Spleen (tissue), 11 donors: Measurements from ENCODE around the gene SF3B4. TPM values are rescaled to one million over a fixed set of nuclear protein-coding genes. Genes with fewer than 3 reads are reported as not detected.
"Not testable (repeated sequence)": the region's sequence is repeated elsewhere in the genome, so short reads cannot be mapped to it uniquely, and the experiment has no call there.

ENCODE experiments used
- DNase-seq: peaks from one replicate; pipeline ENCODE4 v3.0.0-alpha.2; 2020
- H3K27ac ChIP-seq, 8 donors: fragments of 200-600 bp; sonication (generic) in 7 of 8; 1 replicate in 4 of 8; 2 replicates in 4 of 8; pipeline versions ENCODE4 v1.5.0 to v1.8.0; 2016 to 2021; ENCODE audit warnings: inconsistent platforms in 4 of 8, mild to moderate bottlenecking in 4 of 8, moderate library complexity in 1 of 8
- H3K27me3 ChIP-seq, 7 donors: fragments of 200-600 bp; sonication (generic) in 6 of 7; replicated peaks in 1 of 7; 1 replicate in 4 of 7; 2 replicates in 3 of 7; pipeline versions ENCODE4 v1.5.0 to v1.8.0; 2016 to 2021; ENCODE audit warnings: inconsistent platforms in 3 of 7, mild to moderate bottlenecking in 1 of 7
- H3K36me3 ChIP-seq, 6 donors: fragments of 200-600 bp; sonication (generic) in 5 of 6; 1 replicate in 4 of 6; 2 replicates in 2 of 6; pipeline versions ENCODE4 v1.5.0 to v1.8.0; 2016 to 2021; ENCODE audit warnings: inconsistent platforms in 2 of 6
- H3K4me1 ChIP-seq, 6 donors: fragments of 200-600 bp; sonication (generic) in 5 of 6; 1 replicate in 3 of 6; 2 replicates in 3 of 6; pipeline versions ENCODE4 v1.5.0 to v1.8.0; 2016 to 2021; ENCODE audit warnings: inconsistent platforms in 3 of 6
- H3K4me3 ChIP-seq, 8 donors: fragments of 200-600 bp; sonication (generic) in 7 of 8; 1 replicate in 4 of 8; 2 replicates in 4 of 8; pipeline versions ENCODE4 v1.5.0 to v1.8.0; 2016 to 2021; ENCODE audit warnings: inconsistent platforms in 4 of 8, mild to moderate bottlenecking in 4 of 8, moderate library complexity in 2 of 8
- H3K9me3 ChIP-seq, 8 donors: fragments of 200-600 bp; sonication (generic) in 7 of 8; 1 replicate in 4 of 8; 2 replicates in 4 of 8; pipeline versions ENCODE4 v1.5.0 to v1.8.0; 2016 to 2021; ENCODE audit warnings: inconsistent platforms in 4 of 8
- POLR2A ChIP-seq, 3 donors: fragments of 450-650 bp; IDR thresholded peaks; one replicate each; pipeline ENCODE4 v1.5.1; 2017; ENCODE audit warnings: antibody characterized with exemption in 3 of 3, mild to moderate bottlenecking in 1 of 3
- POLR2AphosphoS5 ChIP-seq, 3 donors: sonication (generic); formaldehyde crosslinking; IDR thresholded peaks; one replicate each; pipeline ENCODE4 v1.5.1; 2017; ENCODE audit warnings: antibody characterized with exemption in 3 of 3
- WGBS, 5 donors: extraction: QIAGEN DNeasy Blood & Tissue Kit in 3 of 5; methylation state at CpG; one replicate each; pipeline versions ENCODE4 v1.1.5 to v1.1.7; 2013 to 2018; 5-methylcytosine and 5-hydroxymethylcytosine counted together
- intact Hi-C: fragments of 100-400 bp; cut with DNase I; formaldehyde crosslinking; loops from one replicate; pipeline ENCODE4 v1.15.0; 2023; ENCODE audit warnings: low total_unique reads
- polyA plus RNA-seq, 3 donors: library from polyadenylated mRNA; stranded (reverse); fragments of 200-250 nt; gene quantifications; one replicate each; pipeline ENCODE4 v1.2.1, GENCODE V29; 2013
- total RNA-seq, 7 donors: library from RNA; depleted of rRNA in 3 of 7; stranded (reverse); fragments of >200 nt in 3 of 7; fragmentation: NEBNext Ultra II Directional in 4 of 7; extraction: Animal tissue kit (Norgen Biotek cat#: 25700) in 4 of 7; gene quantifications; one replicate each; pipeline versions ENCODE4 v1.1.0 to v1.2.1, GENCODE V29; 2016 to 2021
- TF ChIP-seq, protein P1 (sequence below), 11 experiments: fragments of 200-600 bp in 7 of 11; fragments of 450-650 bp in 4 of 11; sonication (generic) in 4 of 11; IDR thresholded peaks in 8 of 11; conservative IDR thresholded peaks in 3 of 11; 1 replicate in 7 of 11; 2 replicates in 4 of 11; pipeline versions ENCODE4 v1.4.0 to v1.8.0; 2016 to 2021; ENCODE audit warnings: antibody characterized with exemption in 11 of 11, inconsistent platforms in 4 of 11, mild to moderate bottlenecking in 1 of 11
- donor health status: healthy with polysubstance abuse.
- donor health status: DM: no; HTN: no; CAD: no; lungs with moderate emphysema.
- donor health status: DM: no; HTN: no; CAD: no.
- donor health status: Bipolar disorder and iron deficiency.
- donor health status: healthy.
- donor health status: DM: no; HTN: no; CAD: no.
- donor health status: DM: yes; HTN: yes; CAD: no.

The SF3B4 gene
- total and polyA plus RNA-seq, 10 donors = 17.6 to 43.8 (median 28.5) TPM

DNA sequence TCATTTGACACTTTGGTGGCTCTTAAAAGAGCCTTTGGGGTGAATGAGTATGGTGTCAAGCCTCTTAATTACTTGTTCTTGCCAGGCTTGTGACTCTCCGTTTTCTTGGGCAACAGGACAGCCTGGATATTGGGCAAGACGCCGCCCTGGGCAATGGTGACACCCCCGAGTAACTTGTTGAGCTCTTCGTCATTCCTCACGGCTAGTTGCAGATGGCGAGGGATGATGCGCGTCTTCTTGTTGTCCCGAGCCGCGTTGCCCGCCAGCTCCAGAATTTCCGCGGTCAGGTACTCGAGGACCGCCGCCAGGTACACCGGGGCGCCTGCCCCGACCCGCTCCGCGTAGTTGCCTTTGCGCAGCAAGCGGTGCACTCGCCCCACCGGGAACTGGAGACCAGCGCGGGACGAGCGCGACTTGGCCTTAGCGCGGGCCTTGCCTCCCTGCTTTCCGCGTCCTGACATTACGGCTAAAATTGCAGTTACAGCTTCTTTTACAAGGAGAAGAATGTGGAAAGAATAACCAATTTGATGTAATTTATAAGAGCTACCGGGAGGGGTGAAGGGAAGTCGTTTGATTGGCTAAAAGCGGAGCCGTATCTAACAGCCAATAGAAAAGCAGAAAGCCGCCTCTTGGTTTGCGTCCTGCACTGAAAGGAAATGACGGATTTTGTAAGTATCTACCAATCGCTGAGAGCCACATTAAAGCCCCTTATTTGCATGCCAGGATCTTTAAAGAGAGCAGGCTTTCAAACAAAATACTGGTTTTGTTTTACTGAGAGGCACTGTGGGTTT lies 40.0 kb downstream of the SF3B4 start:
- peaks cover 12 to 35% (median 25%) of the 10 kb centered on the region in 6 donors for H3K4me1 ChIP-seq
- no peaks in the 10 kb centered on the region for H3K27me3 ChIP-seq
- H3K27ac ChIP-seq = peak overlapping the region; percentile 98 to 100 (median 100)
- no peaks in the 10 kb centered on the region for H3K36me3 ChIP-seq
- H3K4me3 ChIP-seq = peak overlapping the region; percentile 23 to 71 (median 44)
- H3K9me3 ChIP-seq = no peaks in the 10 kb centered on the region
- TF ChIP-seq, protein P1, sequence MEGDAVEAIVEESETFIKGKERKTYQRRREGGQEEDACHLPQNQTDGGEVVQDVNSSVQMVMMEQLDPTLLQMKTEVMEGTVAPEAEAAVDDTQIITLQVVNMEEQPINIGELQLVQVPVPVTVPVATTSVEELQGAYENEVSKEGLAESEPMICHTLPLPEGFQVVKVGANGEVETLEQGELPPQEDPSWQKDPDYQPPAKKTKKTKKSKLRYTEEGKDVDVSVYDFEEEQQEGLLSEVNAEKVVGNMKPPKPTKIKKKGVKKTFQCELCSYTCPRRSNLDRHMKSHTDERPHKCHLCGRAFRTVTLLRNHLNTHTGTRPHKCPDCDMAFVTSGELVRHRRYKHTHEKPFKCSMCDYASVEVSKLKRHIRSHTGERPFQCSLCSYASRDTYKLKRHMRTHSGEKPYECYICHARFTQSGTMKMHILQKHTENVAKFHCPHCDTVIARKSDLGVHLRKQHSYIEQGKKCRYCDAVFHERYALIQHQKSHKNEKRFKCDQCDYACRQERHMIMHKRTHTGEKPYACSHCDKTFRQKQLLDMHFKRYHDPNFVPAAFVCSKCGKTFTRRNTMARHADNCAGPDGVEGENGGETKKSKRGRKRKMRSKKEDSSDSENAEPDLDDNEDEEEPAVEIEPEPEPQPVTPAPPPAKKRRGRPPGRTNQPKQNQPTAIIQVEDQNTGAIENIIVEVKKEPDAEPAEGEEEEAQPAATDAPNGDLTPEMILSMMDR (IDR thresholded peaks at IDR 0.05 in 8 of 11, conservative IDR thresholded peaks at IDR 0.05 in 3 of 11) = peak in 2 of 11 experiments; percentile 24 to 29
- TF ChIP-seq POLR2A (IDR thresholded peaks at IDR 0.05) (peak; percentile 84 to 96 (median 94)), POLR2AphosphoS5 (IDR thresholded peaks at IDR 0.05) (peak; percentile 100)
- intact Hi-C loops = no loop called here
- 0 to 1% (median 0%) methylated on average over 38 to 46 of the region's 46 CpGs for WGBS, 5 donors
- DNase-seq = peak; percentile 96

DNA sequence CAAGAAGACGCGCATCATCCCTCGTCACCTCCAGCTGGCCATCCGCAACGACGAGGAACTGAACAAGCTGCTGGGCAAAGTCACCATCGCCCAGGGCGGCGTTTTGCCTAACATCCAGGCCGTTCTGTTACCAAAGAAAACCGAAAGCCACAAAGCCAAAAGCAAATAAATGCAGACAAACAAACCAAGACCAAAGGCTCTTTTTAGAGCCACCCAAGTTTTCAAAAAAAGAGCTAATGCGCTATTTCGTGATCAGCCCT lies 40.5 kb downstream of the SF3B4 start:
- Histone ChIP-seq H3K4me3 (peak overlapping the region; percentile 23 to 71 (median 44)), H3K27ac (peak overlapping the region; percentile 98 to 100 (median 100)), H3K4me1 (peaks cover 12 to 35% (median 25%) of the 10 kb centered on the region in 6 donors)
- WGBS, 5 donors = 0 to 1% (median 1%) methylated on average over 12 to 13 of the region's 13 CpGs
- peak in 1 of 3 donors; percentile 27 for TF ChIP-seq POLR2A (IDR thresholded peaks at IDR 0.05)
- H3K36me3 ChIP-seq, H3K9me3 ChIP-seq, intact Hi-C loops, DNase-seq, H3K27me3 ChIP-seq: not testable (repeated sequence)

DNA sequence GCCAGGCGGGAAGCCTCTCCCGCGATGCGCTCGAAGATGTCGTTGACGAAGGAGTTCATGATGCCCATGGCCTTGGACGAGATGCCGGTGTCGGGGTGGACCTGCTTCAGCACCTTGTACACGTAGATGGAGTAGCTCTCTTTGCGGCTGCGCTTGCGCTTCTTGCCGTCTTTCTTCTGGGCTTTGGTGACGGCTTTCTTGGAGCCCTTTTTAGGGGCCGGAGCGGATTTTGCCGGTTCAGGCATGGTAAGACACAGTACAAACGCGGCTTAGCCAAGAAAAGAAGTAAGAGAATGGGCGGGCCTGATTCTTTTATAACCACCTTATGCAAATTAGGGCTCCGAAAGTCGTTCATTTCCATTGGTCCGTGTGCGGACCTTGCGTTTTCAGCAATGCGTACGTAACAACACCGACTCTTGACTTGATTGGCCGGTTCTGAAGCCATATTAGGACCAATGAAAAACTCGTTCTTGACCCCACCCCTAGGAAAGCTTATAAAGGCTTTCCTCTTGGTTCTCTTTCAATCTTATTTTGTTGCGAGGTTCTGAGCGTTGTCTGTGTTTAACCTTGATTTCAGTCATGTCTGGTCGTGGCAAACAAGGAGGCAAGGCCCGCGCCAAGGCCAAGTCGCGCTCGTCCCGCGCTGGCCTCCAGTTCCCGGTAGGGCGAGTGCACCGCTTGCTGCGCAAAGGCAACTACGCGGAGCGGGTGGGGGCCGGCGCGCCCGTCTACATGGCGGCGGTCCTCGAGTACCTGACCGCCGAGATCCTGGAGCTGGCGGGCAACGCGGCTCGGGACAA lies 41.0 kb downstream of the SF3B4 start:
- Histone ChIP-seq H3K4me1 (peaks cover 12 to 35% (median 25%) of the 10 kb centered on the region in 6 donors), H3K27ac (peak overlapping the region; percentile 98 to 100 (median 100)), H3K27me3 (no peaks in the 10 kb centered on the region), H3K4me3 (peak overlapping the region; percentile 40 to 71 (median 54)), H3K9me3 (no peaks in the 10 kb centered on the region), H3K36me3 (no peaks in the 10 kb centered on the region)
- intact Hi-C loops = no loop called here
- DNase-seq = peak; percentile 97
- TF ChIP-seq POLR2AphosphoS5 (IDR thresholded peaks at IDR 0.05) = peak; percentile 100
- peak; percentile 100 for TF ChIP-seq POLR2A (IDR thresholded peaks at IDR 0.05)
- TF ChIP-seq, protein P1 (IDR thresholded peaks at IDR 0.05 in 8 of 11, conservative IDR thresholded peaks at IDR 0.05 in 3 of 11) = no peak
- 0% methylated on average over 57 to 62 of the region's 62 CpGs for WGBS, 5 donors

DNA sequence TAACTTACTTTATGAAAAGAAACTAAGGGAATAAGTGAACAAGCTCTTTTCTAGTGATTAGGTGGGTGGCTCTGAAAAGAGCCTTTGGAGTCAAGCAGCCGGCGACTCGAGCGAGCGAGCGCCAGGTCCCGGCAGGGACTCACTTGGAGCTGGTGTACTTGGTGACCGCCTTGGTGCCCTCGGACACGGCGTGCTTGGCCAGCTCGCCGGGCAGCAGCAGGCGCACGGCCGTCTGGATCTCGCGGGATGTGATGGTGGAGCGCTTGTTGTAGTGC lies 41.5 kb downstream of the SF3B4 start:
- WGBS, 5 donors = 0 to 2% (median 0%) methylated on average over 7 to 19 of the region's 19 CpGs
- TF ChIP-seq POLR2AphosphoS5 (IDR thresholded peaks at IDR 0.05) = peak in 1 of 3 donors; percentile 99
- TF ChIP-seq, protein P1 (IDR thresholded peaks at IDR 0.05 in 8 of 11, conservative IDR thresholded peaks at IDR 0.05 in 3 of 11) = peak in 2 of 11 experiments; percentile 4
- intact Hi-C loops, H3K27me3 ChIP-seq, H3K9me3 ChIP-seq, DNase-seq, H3K36me3 ChIP-seq: not testable (repeated sequence)
- Histone ChIP-seq H3K27ac (peak overlapping the region; percentile 98 to 100 (median 100)), H3K4me3 (peak overlapping the region; percentile 40 to 71 (median 54)), H3K4me1 (peaks cover 12 to 35% (median 25%) of the 10 kb centered on the region in 6 donors)
